Heart left ventricle (tissue), 13 donors: ENCODE results near the gene DMRTB1.

ENCODE experiments used
- CTCF ChIP-seq, 12 donors: fragments of 200-600 bp; sonication (generic) in 4 of 12; IDR thresholded peaks; one replicate each; pipeline versions ENCODE4 v1.5.0 to v1.8.0; 2018 to 2022; ENCODE audit warnings: antibody characterized with exemption in 12 of 12, mild to moderate bottlenecking in 5 of 12
- POLR2A ChIP-seq, 2 donors: fragments of 450-650 bp; IDR thresholded peaks; one replicate each; pipeline ENCODE4 v1.6.1; 2017; ENCODE audit warnings: antibody characterized with exemption in 2 of 2, mild to moderate bottlenecking in 2 of 2, moderate library complexity in 2 of 2
- donor health status: ischemic (EF 13 %, LVEDD 7.1; RV severe dilation, severe dysfunction).
- donor health status: DM: no; HTN: yes; CAD: no.
- donor health status: DM: no; HTN: no; CAD: no.
- donor health status: ischemic (EF 25% LVEDD 6.9; RV normal size, moderate dysfunction).
- donor health status: ischemic (EF 25% LVEDD 5.7; RV mildly dilated, moderate dysfunction).
- donor health status: ischemic (EF 35%, LVEDD 5.7; RV mildly dilated, moderate dysfunction).
- donor health status: nonischemic (EF 11% LVEDD 7.7; RV severe dilation, severe dysfunction).
- donor health status: DM: yes; HTN: yes; CAD: no.
- donor health status: PGD.
- donor health status: ischemic (EF 29% LVEDD 5.4; RV normal size, mild dysfunction).
- donor health status: nonischemic (EF 23%, LVEDD 6.1; RV moderate dilation, normal function).

GRCh38 chr1:53461323-53462044, 2.3 kb downstream of the DMRTB1 start:
- TF ChIP-seq POLR2A (IDR thresholded peaks at IDR 0.05) (no peak), CTCF (IDR thresholded peaks at IDR 0.05) (no peak)
